GM12878 (cell line): ENCODE results near the gene MCM6. TPM values are rescaled to one million over a fixed set of nuclear protein-coding genes. Genes with fewer than 3 reads are reported as not detected.

Source experiments
- CBX3 ChIP-seq: fragments of 200-600 bp; sonication (generic); IDR thresholded peaks from 2 replicates; pipeline ENCODE4 v1.6.1; 2016; ENCODE audit warnings: low read depth, borderline replicate concordance
- ESRRA ChIP-seq: IDR thresholded peaks from 2 replicates; pipeline ENCODE4 v1.6.1; 2012; ENCODE audit warnings: mild to moderate bottlenecking, low read length, improper control_type of control experiment
- GABPA ChIP-seq: IDR thresholded peaks from 2 replicates; pipeline ENCODE4 v1.6.1; 2014; ENCODE audit warnings: antibody characterized with exemption, low read depth, mild to moderate bottlenecking, inconsistent platforms
- JUNB ChIP-seq: IDR thresholded peaks from 2 replicates; pipeline ENCODE4 v1.6.1; 2016; ENCODE audit warnings: antibody characterized with exemption, mild to moderate bottlenecking
- MYB ChIP-seq: fragments of 150-350 bp; IDR thresholded peaks from 2 replicates; pipeline ENCODE4 v1.6.1; 2014; ENCODE audit warnings: mild to moderate bottlenecking, low read depth, low read length, borderline replicate concordance
- NFYA ChIP-seq: IDR thresholded peaks from 2 replicates; pipeline ENCODE4 v1.6.1; 2011; ENCODE audit warnings: low read depth, mild to moderate bottlenecking, low read length, improper control_type of control experiment, borderline replicate concordance
- SMC3 ChIP-seq: IDR thresholded peaks from 2 replicates; pipeline ENCODE4 v1.6.1; 2011; ENCODE audit warnings: low read length, improper control_type of control experiment, borderline replicate concordance
- YY1 ChIP-seq: IDR thresholded peaks from 2 replicates; pipeline ENCODE4 v1.6.1; 2011; ENCODE audit warnings: low read depth, mild to moderate bottlenecking, low read length
- polyA plus RNA-seq, 11 experiments: library from polyadenylated mRNA; depleted of rRNA in 4 of 11; unstranded in 6 of 11; stranded (reverse) in 5 of 11; fragments of >200 nt; fragmentation: Nextera tagmentation in 4 of 11; fragmentation: Illumina TruSeq in 1 of 11; extraction: Ambion mirVana in 4 of 11; extraction: Trizol in 1 of 11; gene quantifications; 1 replicate in 1 of 11; 2 replicates in 10 of 11; pipeline versions ENCODE4 v1.2.1 to v1.2.3, GENCODE V29; 2011 to 2016; ENCODE audit warnings: inconsistent platforms in 2 of 11, missing spikeins in 2 of 11, low read depth in 1 of 11
- total RNA-seq, 4 experiments: library from RNA; depleted of rRNA in 3 of 4; stranded (reverse); fragments of >200 nt in 3 of 4; fragmentation: Illumina TruSeq in 1 of 4; extraction: Trizol in 1 of 4; gene quantifications; 2 replicates each; pipeline versions ENCODE4 v1.2.1 to v1.2.3, GENCODE V29; 2013 to 2021
- TF ChIP-seq, protein P1 (sequence below): IDR thresholded peaks from 2 replicates; pipeline ENCODE4 v1.6.1; 2012; ENCODE audit warnings: mild to moderate bottlenecking, low read depth, low read length
- TF ChIP-seq, protein P2 (sequence below): fragments of 450-650 bp; conservative IDR thresholded peaks from 2 replicates; pipeline ENCODE4 v1.6.1; 2017; ENCODE audit warnings: mild to moderate bottlenecking, moderate library complexity
- TF ChIP-seq, protein P3 (sequence below): fragments of 450-650 bp; IDR thresholded peaks from 2 replicates; pipeline ENCODE4 v1.6.1; 2016; ENCODE audit warnings: mild to moderate bottlenecking

MCM6 gene
- total and polyA plus RNA-seq, 10 of the 15 experiments (the other 5 are each of a cell fraction or from before 2014, with no cell fraction given), result 37.4 to 118 (median 82.2) TPM

GRCh38 chr2:135863233-135863632 is 13.0 kb downstream of the MCM6 start (continued):
- TF ChIP-seq, protein P1, sequence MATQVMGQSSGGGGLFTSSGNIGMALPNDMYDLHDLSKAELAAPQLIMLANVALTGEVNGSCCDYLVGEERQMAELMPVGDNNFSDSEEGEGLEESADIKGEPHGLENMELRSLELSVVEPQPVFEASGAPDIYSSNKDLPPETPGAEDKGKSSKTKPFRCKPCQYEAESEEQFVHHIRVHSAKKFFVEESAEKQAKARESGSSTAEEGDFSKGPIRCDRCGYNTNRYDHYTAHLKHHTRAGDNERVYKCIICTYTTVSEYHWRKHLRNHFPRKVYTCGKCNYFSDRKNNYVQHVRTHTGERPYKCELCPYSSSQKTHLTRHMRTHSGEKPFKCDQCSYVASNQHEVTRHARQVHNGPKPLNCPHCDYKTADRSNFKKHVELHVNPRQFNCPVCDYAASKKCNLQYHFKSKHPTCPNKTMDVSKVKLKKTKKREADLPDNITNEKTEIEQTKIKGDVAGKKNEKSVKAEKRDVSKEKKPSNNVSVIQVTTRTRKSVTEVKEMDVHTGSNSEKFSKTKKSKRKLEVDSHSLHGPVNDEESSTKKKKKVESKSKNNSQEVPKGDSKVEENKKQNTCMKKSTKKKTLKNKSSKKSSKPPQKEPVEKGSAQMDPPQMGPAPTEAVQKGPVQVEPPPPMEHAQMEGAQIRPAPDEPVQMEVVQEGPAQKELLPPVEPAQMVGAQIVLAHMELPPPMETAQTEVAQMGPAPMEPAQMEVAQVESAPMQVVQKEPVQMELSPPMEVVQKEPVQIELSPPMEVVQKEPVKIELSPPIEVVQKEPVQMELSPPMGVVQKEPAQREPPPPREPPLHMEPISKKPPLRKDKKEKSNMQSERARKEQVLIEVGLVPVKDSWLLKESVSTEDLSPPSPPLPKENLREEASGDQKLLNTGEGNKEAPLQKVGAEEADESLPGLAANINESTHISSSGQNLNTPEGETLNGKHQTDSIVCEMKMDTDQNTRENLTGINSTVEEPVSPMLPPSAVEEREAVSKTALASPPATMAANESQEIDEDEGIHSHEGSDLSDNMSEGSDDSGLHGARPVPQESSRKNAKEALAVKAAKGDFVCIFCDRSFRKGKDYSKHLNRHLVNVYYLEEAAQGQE, result no peak
- TF ChIP-seq SMC3, result no peak
- TF ChIP-seq NFYA, result no peak
- no peak for TF ChIP-seq ESRRA
- TF ChIP-seq CBX3, result no peak
- TF ChIP-seq, protein P2, sequence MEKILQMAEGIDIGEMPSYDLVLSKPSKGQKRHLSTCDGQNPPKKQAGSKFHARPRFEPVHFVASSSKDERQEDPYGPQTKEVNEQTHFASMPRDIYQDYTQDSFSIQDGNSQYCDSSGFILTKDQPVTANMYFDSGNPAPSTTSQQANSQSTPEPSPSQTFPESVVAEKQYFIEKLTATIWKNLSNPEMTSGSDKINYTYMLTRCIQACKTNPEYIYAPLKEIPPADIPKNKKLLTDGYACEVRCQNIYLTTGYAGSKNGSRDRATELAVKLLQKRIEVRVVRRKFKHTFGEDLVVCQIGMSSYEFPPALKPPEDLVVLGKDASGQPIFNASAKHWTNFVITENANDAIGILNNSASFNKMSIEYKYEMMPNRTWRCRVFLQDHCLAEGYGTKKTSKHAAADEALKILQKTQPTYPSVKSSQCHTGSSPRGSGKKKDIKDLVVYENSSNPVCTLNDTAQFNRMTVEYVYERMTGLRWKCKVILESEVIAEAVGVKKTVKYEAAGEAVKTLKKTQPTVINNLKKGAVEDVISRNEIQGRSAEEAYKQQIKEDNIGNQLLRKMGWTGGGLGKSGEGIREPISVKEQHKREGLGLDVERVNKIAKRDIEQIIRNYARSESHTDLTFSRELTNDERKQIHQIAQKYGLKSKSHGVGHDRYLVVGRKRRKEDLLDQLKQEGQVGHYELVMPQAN, result no peak
- TF ChIP-seq MYB, result no peak
- TF ChIP-seq YY1, result no peak
- no peak for TF ChIP-seq GABPA
- TF ChIP-seq JUNB, result no peak
- TF ChIP-seq, protein P3, sequence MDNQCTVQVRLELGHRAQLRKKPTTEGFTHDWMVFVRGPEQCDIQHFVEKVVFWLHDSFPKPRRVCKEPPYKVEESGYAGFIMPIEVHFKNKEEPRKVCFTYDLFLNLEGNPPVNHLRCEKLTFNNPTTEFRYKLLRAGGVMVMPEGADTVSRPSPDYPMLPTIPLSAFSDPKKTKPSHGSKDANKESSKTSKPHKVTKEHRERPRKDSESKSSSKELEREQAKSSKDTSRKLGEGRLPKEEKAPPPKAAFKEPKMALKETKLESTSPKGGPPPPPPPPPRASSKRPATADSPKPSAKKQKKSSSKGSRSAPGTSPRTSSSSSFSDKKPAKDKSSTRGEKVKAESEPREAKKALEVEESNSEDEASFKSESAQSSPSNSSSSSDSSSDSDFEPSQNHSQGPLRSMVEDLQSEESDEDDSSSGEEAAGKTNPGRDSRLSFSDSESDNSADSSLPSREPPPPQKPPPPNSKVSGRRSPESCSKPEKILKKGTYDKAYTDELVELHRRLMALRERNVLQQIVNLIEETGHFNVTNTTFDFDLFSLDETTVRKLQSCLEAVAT, result no peak
